GM10248 (cell line): ENCODE results near the gene DCLK3.

ENCODE experiments used
- CTCF ChIA-PET: fragments of 300-600 bp; sonication (Branson Sonifier 250); formaldehyde crosslinking; extraction: SDS; loops from one replicate; lab custom pipeline; 2021; ENCODE audit warnings: antibody characterized with exemption; lab: Yijun Ruan, JAX
- POLR2A ChIA-PET: fragments of 350-650 bp; sonication (Branson Sonifier 250); formaldehyde crosslinking; extraction: SDS; loops from one replicate; lab custom pipeline; 2020; ENCODE audit warnings: antibody characterized with exemption; lab: Yijun Ruan, JAX
- DNase-seq: peaks from one replicate; pipeline ENCODE4 v3.0.0; 2012; ENCODE audit errors: extremely low spot score
- CTCF ChIP-seq: IDR thresholded peaks from 2 replicates; pipeline ENCODE4 v1.5.1; 2012; ENCODE audit warnings: mild to moderate bottlenecking, low read depth; ENCODE audit errors: extremely low read depth, missing control alignments, control extremely low read depth

The DCLK3 gene

GRCh38 chr3:36697229-36698001, 66.9 kb downstream of the DCLK3 start:
- ChIA-PET POLR2A (no interaction called here), CTCF (interaction anchor here (1.0 to 2.0 kb wide), 3 partner anchors 12 to 731 kb away, joined by 3 to 6 read pairs (median 4); no protein-coding TSS in a partner anchor)
- TF ChIP-seq CTCF, result no peak
- no peak for DNase-seq

GRCh38 chr3:36696799-36697198, 67.6 kb downstream of the DCLK3 start:
- POLR2A ChIA-PET, result no interaction called here
- no peak for TF ChIP-seq CTCF
- DNase-seq, result no peak
- CTCF ChIA-PET, result interaction anchor here (1.0 to 2.0 kb wide), 2 partner anchors 12 to 31 kb away, joined by 3 to 4 read pairs; no protein-coding TSS in a partner anchor

DNA sequence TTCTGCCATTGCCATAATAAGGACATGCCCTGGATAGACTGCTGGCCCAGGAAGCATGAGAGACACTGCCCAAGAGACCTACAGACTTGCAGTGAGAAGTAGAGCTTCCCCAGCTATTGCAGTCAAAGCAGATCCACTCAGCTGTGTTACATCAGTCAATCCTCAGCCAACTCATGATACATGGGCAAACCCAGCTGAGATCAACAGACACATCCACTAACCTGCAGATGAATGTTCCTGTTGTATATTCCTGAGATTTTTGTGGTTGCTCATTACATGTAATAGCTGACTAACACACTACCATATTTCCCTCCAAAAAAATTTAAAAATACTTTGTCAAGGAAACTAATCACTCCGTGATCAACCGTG, 68.6 kb downstream of the DCLK3 start:
- no peak for TF ChIP-seq CTCF
- no peak for DNase-seq
- POLR2A ChIA-PET, result no interaction called here
- CTCF ChIA-PET, result interaction anchor here (2.6 kb wide), 1 partner anchor 730 kb away, joined by 8 read pairs; no protein-coding TSS in a partner anchor

DNA sequence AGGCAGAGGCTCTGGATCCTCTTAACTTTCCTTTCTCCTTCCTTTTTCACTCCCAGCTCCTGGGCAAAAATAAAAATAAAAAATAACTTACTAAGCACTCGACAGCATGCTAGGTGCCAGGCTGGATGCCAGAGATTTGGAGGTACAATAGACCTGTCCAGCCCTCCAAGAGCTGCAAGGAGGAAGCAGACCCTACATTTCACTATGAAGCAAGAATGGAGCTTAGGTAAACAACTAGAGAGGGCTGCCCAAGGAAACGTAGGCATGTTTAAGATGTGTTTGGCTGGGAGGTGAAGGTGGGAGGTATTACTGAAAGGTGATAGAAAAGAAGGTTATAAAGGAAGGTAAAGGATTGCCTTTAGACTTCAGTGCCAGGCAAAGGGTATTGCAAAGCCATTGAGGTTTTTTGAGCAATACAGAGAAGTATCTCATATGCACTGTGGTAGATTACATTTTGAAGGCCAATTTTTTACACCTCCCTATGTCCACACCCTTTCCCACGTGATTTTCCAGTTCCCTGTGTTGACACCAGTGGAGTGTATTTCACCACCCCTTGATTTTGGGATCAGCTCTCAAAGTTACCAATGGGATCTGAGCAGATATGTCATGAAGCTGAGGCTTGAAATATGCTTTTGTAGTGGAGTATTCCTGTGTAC, 69.1 kb downstream of the DCLK3 start:
- no peak for TF ChIP-seq CTCF
- CTCF ChIA-PET, result interaction anchor here (1.0 to 2.6 kb wide), 2 partner anchors 14 to 729 kb away, joined by 3 to 8 read pairs; no protein-coding TSS in a partner anchor
- POLR2A ChIA-PET, result no interaction called here
- no peak for DNase-seq

DNA sequence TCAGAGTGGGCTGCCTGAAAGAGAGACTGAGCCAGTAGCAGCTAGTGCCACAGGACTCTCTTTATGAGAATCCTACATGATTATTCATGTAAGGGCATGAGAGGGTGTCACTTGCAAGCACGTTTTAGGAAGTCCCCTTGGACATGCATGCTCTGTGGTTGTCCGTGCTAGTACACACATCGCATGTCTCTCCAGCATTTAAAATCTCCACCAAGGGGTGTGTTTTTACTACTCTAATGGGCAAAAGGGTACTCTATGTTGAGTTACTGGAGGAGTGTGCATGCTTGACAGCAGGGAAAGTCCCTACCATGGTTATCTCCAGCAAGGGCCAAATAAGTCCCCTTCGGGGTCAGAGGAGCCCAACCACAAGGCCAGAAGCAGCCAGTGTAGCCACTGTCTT, 70.7 kb downstream of the DCLK3 start:
- ChIA-PET CTCF (interaction anchor here (1.2 to 2.6 kb wide), 2 partner anchors 8 to 728 kb away, joined by 4 to 8 read pairs; no protein-coding TSS in a partner anchor), POLR2A (no interaction called here)
- no peak for DNase-seq
- no peak for TF ChIP-seq CTCF

DNA sequence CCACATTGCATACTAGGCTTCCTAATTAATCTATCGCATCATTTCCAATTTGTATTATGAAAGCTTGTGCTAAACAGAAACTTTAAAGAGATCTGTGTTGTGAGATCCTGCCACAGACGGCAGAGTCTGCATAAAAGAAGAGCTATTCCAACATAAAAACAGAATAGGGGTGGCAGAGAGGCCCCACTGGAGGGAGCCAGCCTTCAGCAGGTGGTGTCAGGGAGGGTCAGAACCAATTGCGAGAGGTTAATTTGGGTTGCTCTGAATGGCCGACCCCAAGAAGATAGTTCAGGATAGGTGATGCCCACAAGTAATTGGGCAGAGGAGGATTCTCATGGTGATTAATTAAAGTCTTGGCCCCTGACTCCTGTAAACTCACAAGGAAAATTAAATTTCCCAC, 74.8 kb downstream of the DCLK3 start:
- no peak for TF ChIP-seq CTCF
- POLR2A ChIA-PET, result no interaction called here
- CTCF ChIA-PET, result interaction anchor here (1.3 kb wide), 1 partner anchor 40 kb away, joined by 3 read pairs; no protein-coding TSS in a partner anchor
- DNase-seq, result no peak
